Liver (tissue), 9 donors: ENCODE measurements around the gene TOX2. TPM values are rescaled to one million over a fixed set of nuclear protein-coding genes. Genes with fewer than 3 reads are reported as not detected.

Experiments
- DNase-seq: peaks from one replicate; pipeline ENCODE4 v3.0.0-alpha.2; 2017; ENCODE audit warnings: low spot score
- H3K27ac ChIP-seq, 2 donors: one replicate each; pipeline ENCODE4 v1.7.0; 2013; ENCODE audit warnings: inconsistent platforms in 2 of 2, low read length in 2 of 2, control low read depth in 1 of 2, low read depth in 1 of 2, mild to moderate bottlenecking in 1 of 2
- H3K27me3 ChIP-seq, 4 donors: one replicate each; pipeline versions ENCODE4 v1.6.1 to v1.7.0; 2013; ENCODE audit warnings: low read length in 3 of 4, inconsistent platforms in 1 of 4, mild to moderate bottlenecking in 1 of 4, moderate library complexity in 1 of 4; ENCODE audit not compliant: control insufficient read depth in 4 of 4, insufficient read depth in 4 of 4
- H3K36me3 ChIP-seq, 4 donors: one replicate each; pipeline versions ENCODE4 v1.6.1 to v1.7.0; 2013; ENCODE audit warnings: low read length in 3 of 4, mild to moderate bottlenecking in 3 of 4, low read depth in 1 of 4, moderate library complexity in 1 of 4; ENCODE audit not compliant: control insufficient read depth in 4 of 4, insufficient read depth in 3 of 4
- H3K4me1 ChIP-seq, 4 donors: one replicate each; pipeline versions ENCODE4 v1.6.1 to v1.7.0; 2013; ENCODE audit warnings: low read length in 3 of 4, mild to moderate bottlenecking in 3 of 4, moderate library complexity in 1 of 4; ENCODE audit not compliant: control insufficient read depth in 4 of 4, insufficient read depth in 4 of 4
- H3K4me3 ChIP-seq, 3 donors: one replicate each; pipeline versions ENCODE4 v1.6.1 to v1.7.0; 2013; ENCODE audit warnings: low read length in 3 of 3, control low read depth in 1 of 3, low read depth in 1 of 3, mild to moderate bottlenecking in 1 of 3
- H3K9ac ChIP-seq, 2 donors: one replicate each; pipeline ENCODE4 v1.7.0; 2013; ENCODE audit warnings: low read length in 2 of 2, mild to moderate bottlenecking in 2 of 2, moderate library complexity in 2 of 2, control low read depth in 1 of 2, low read depth in 1 of 2
- H3K9me3 ChIP-seq, 4 donors: one replicate each; pipeline versions ENCODE4 v1.6.1 to v1.7.0; 2013; ENCODE audit warnings: low read length in 3 of 4; ENCODE audit not compliant: control insufficient read depth in 4 of 4
- ATF3 ChIP-seq: IDR thresholded peaks from 2 replicates; pipeline ENCODE4 v1.6.1; 2016; ENCODE audit warnings: antibody characterized with exemption
- CTCF ChIP-seq: fragments of 150-350 bp; IDR thresholded peaks from 2 replicates; pipeline ENCODE4 v1.5.1; 2017; ENCODE audit warnings: improper control_type of control experiment, low read depth, low read length; ENCODE audit not compliant: missing input control
- FOXA1 ChIP-seq: IDR thresholded peaks from 2 replicates; pipeline ENCODE4 v1.6.1; 2016; ENCODE audit warnings: antibody characterized with exemption
- FOXA2 ChIP-seq: IDR thresholded peaks from 2 replicates; pipeline ENCODE4 v1.6.1; 2016; ENCODE audit warnings: antibody characterized with exemption
- HNF4A ChIP-seq, 2 donors: conservative IDR thresholded peaks; 2 replicates each; pipeline ENCODE4 v1.6.1; 2016; ENCODE audit warnings: antibody characterized with exemption in 2 of 2, mild to moderate bottlenecking in 2 of 2
- HNF4G ChIP-seq: IDR thresholded peaks from 2 replicates; pipeline ENCODE4 v1.6.1; 2016; ENCODE audit warnings: antibody characterized with exemption
- JUND ChIP-seq, 2 donors: IDR thresholded peaks; 2 replicates each; pipeline ENCODE4 v1.6.1; 2016; ENCODE audit warnings: antibody characterized with exemption in 2 of 2
- MAX ChIP-seq: IDR thresholded peaks from 2 replicates; pipeline ENCODE4 v1.6.1; 2016; ENCODE audit warnings: antibody characterized with exemption
- NR2F2 ChIP-seq: IDR thresholded peaks from 2 replicates; pipeline ENCODE4 v1.6.1; 2016; ENCODE audit warnings: antibody characterized with exemption
- RAD21 ChIP-seq, 2 donors: IDR thresholded peaks; 2 replicates each; pipeline ENCODE4 v1.6.1; 2016; ENCODE audit warnings: antibody characterized with exemption in 2 of 2, mild to moderate bottlenecking in 2 of 2
- REST ChIP-seq: IDR thresholded peaks from 2 replicates; pipeline ENCODE4 v1.6.1; 2016; ENCODE audit warnings: antibody characterized with exemption, mild to moderate bottlenecking
- RXRA ChIP-seq, 2 donors: IDR thresholded peaks; 2 replicates each; pipeline ENCODE4 v1.6.1; 2017 to 2018; ENCODE audit warnings: antibody characterized with exemption in 2 of 2, mild to moderate bottlenecking in 1 of 2
- SP1 ChIP-seq: IDR thresholded peaks from 2 replicates; pipeline ENCODE4 v1.6.1; 2018; ENCODE audit warnings: antibody characterized with exemption, mild to moderate bottlenecking
- TAF1 ChIP-seq: conservative IDR thresholded peaks from 2 replicates; pipeline ENCODE4 v1.6.1; 2016; ENCODE audit warnings: antibody characterized with exemption, mild to moderate bottlenecking
- YY1 ChIP-seq: IDR thresholded peaks from 2 replicates; pipeline ENCODE4 v1.6.1; 2016; ENCODE audit warnings: antibody characterized with exemption, mild to moderate bottlenecking
- ZBTB33 ChIP-seq: IDR thresholded peaks from 2 replicates; pipeline ENCODE4 v1.6.1; 2016; ENCODE audit warnings: antibody characterized with exemption
- WGBS: extraction: QIAGEN DNeasy Blood & Tissue Kit; methylation state at CpG from one replicate; pipeline ENCODE4 v1.1.7; 2013; 5-methylcytosine and 5-hydroxymethylcytosine counted together
- polyA plus RNA-seq, 2 donors: library from polyadenylated mRNA; stranded (reverse) in 1 of 2; unstranded in 1 of 2; fragments of 200-250 nt in 1 of 2; fragments of >200 nt in 1 of 2; fragmentation: Nextera tagmentation in 1 of 2; extraction: Ambion mirVana in 1 of 2; gene quantifications; one replicate each; pipeline versions ENCODE4 v1.2.1 to v1.2.3, GENCODE V29; 2013 to 2015
- total RNA-seq, 2 donors: library from RNA; depleted of rRNA; stranded (reverse); fragments of >200 nt; gene quantifications; one replicate each; pipeline ENCODE4 v1.2.3, GENCODE V29; 2014
- donor health status: healthy.
- donor health status: healthy.
- donor health status: healthy.
- donor health status: healthy.
- donor health status: healthy.

Gene TOX2
- total and polyA plus RNA-seq, 4 donors, result 0.33 to 2.7 (median 1.4) TPM

GRCh38 chr20:43963872-43964791, 49.5 kb downstream of the TOX2 start:
- no peak overlapping the region for H3K27ac ChIP-seq

GRCh38 chr20:43968341-43969000, 53.8 kb downstream of the TOX2 start:
- Histone ChIP-seq H3K36me3 (no peaks in the 10 kb centered on the region), H3K4me3 (no peak overlapping the region), H3K4me1 (peaks cover 0 to 5% (median 3%) of the 10 kb centered on the region in 4 donors), H3K27me3 (no peaks in the 10 kb centered on the region), H3K9me3 (no peaks in the 10 kb centered on the region), H3K9ac (no peak overlapping the region), H3K27ac (no peak overlapping the region)
- 79% methylated on average over 5 of the region's 5 CpGs for WGBS
- no peak for TF ChIP-seq RXRA (IDR thresholded peaks at IDR 0.05)
- TF ChIP-seq TAF1, result no peak
- no peak for TF ChIP-seq FOXA2
- TF ChIP-seq JUND (IDR thresholded peaks at IDR 0.05), result no peak
- no peak for TF ChIP-seq MAX
- TF ChIP-seq REST, result no peak
- TF ChIP-seq ZBTB33, result no peak
- TF ChIP-seq SP1, result no peak
- TF ChIP-seq HNF4A (conservative IDR thresholded peaks at IDR 0.05), result no peak
- no peak for TF ChIP-seq CTCF
- TF ChIP-seq ATF3, result no peak
- no peak for TF ChIP-seq YY1
- TF ChIP-seq RAD21 (IDR thresholded peaks at IDR 0.05), result no peak
- TF ChIP-seq HNF4G, result no peak
- no peak for TF ChIP-seq NR2F2
- no peak for DNase-seq

More at GRCh38 chr20:43963872-43964791, 49.5 kb downstream of the TOX2 start:
- Histone ChIP-seq H3K4me3 (no peak overlapping the region), H3K36me3 (no peaks in the 10 kb centered on the region), H3K9ac (no peak overlapping the region), H3K27me3 (no peaks in the 10 kb centered on the region), H3K4me1 (peaks cover 3 to 22% (median 12%) of the 10 kb centered on the region in 4 donors), H3K9me3 (no peaks in the 10 kb centered on the region)
- TF ChIP-seq FOXA1 (no peak), SP1 (no peak), RAD21 (IDR thresholded peaks at IDR 0.05) (peak in 1 of 2 donors; percentile 26)
- WGBS, result 68% methylated on average over 10 of the region's 10 CpGs
- no peak for DNase-seq
